Endothelial cell of umbilical vein (primary cell): ENCODE results near the gene ZNF43. TPM values are rescaled to one million over a fixed set of nuclear protein-coding genes. Genes with fewer than 3 reads are reported as not detected.
"Not testable (repeated sequence)": the region's sequence is repeated elsewhere in the genome, so short reads cannot be mapped to it uniquely, and the experiment has no call there.

Source experiments
- BruUV-seq: library from RNA; stranded (reverse); fragments of 400-500 nt; replicated peaks from 2 replicates; lab custom pipeline; 2021; lab: Mats Ljungman, UMichigan
- CTCF ChIA-PET: fragments of 300-600, 350-600 bp; sonication (Branson Sonifier 250); formaldehyde crosslinking; loops from one replicate; lab custom pipeline; 2021; ENCODE audit warnings: antibody characterized with exemption, inconsistent platforms; lab: Charles Lee
- POLR2A ChIA-PET: fragments of 300-600, 350-600 bp; sonication (Branson Sonifier 250); formaldehyde crosslinking; loops from one replicate; lab custom pipeline; 2021; ENCODE audit warnings: antibody characterized with exemption, inconsistent platforms; lab: Charles Lee
- DNase-seq: peaks from one replicate; pipeline ENCODE4 v3.0.0-alpha.2; 2011; ENCODE audit warnings: low read depth, low spot score
- FAIRE-seq: peaks from 2 replicates; lab custom pipeline; 2011; peaks lifted over from hg19 to GRCh38; lab: Jason Lieb, UNC
- H2AFZ ChIP-seq: 2 replicates; pipeline ENCODE4 v1.6.0; 2012; ENCODE audit warnings: low read depth, low read length, control low read depth, inconsistent platforms
- H3K27ac ChIP-seq: 2 replicates; pipeline ENCODE4 v1.5.1; 2011; ENCODE audit warnings: low read depth, mild to moderate bottlenecking, control low read depth, low read length, moderate library complexity; ENCODE audit not compliant: insufficient read depth
- H3K27me3 ChIP-seq, 2 experiments: 2 replicates each; pipeline versions ENCODE4 v1.6.0 to v1.6.1; 2011; ENCODE audit warnings: low read length in 2 of 2, mixed read lengths in 1 of 2; ENCODE audit not compliant: control insufficient read depth in 2 of 2, insufficient read depth in 2 of 2
- H3K36me3 ChIP-seq, 2 experiments: 2 replicates in 1 of 2; 3 replicates in 1 of 2; pipeline ENCODE4 v1.5.1; 2011; ENCODE audit warnings: low read length in 2 of 2, mild to moderate bottlenecking in 1 of 2, moderate library complexity in 1 of 2; ENCODE audit not compliant: control insufficient read depth in 2 of 2, insufficient read depth in 2 of 2; ENCODE audit errors: extremely low read depth in 1 of 2
- H3K4me1 ChIP-seq: 3 replicates; pipeline ENCODE4 v1.5.1; 2011; ENCODE audit warnings: mild to moderate bottlenecking, low read length; ENCODE audit not compliant: control insufficient read depth, insufficient read depth; ENCODE audit errors: extremely low read depth
- H3K4me2 ChIP-seq: 2 replicates; pipeline ENCODE4 v1.6.1; 2011; ENCODE audit warnings: low read length, control low read depth, mixed read lengths; ENCODE audit not compliant: insufficient read depth
- H3K4me3 ChIP-seq, 3 experiments: fragments of 200-600 bp in 1 of 3; sonication (generic), shearing (Covaris generic) in 1 of 3; replicated peaks in 1 of 3; 2 replicates each; pipeline ENCODE4 v1.5.1; 2011 to 2016; ENCODE audit warnings: control low read depth in 3 of 3, low read length in 3 of 3, mild to moderate bottlenecking in 2 of 3, inconsistent platforms in 1 of 3, low read depth in 1 of 3, moderate library complexity in 1 of 3; ENCODE audit not compliant: insufficient read depth in 1 of 3
- H3K79me2 ChIP-seq: 2 replicates; pipeline ENCODE4 v1.6.0; 2012; ENCODE audit warnings: low read length, inconsistent platforms; ENCODE audit not compliant: control insufficient read depth, insufficient read depth
- H3K9ac ChIP-seq: replicated peaks from 2 replicates; pipeline ENCODE3; 2011; ENCODE audit warnings: low read length, control low read depth; ENCODE audit not compliant: insufficient read depth; ENCODE audit errors: extremely low read depth
- H3K9me1 ChIP-seq: replicated peaks from 3 replicates; pipeline ENCODE4 v1.6.0; 2011; ENCODE audit warnings: mild to moderate bottlenecking, low read length; ENCODE audit not compliant: control insufficient read depth, insufficient read depth; ENCODE audit errors: extremely low read depth
- H3K9me3 ChIP-seq: replicated peaks from 2 replicates; pipeline ENCODE4 v1.5.1; 2012; ENCODE audit warnings: low read length, inconsistent platforms; ENCODE audit not compliant: control insufficient read depth, insufficient read depth
- H4K20me1 ChIP-seq: replicated peaks from 2 replicates; pipeline ENCODE3; 2011; ENCODE audit warnings: mild to moderate bottlenecking, low read length; ENCODE audit not compliant: control insufficient read depth, insufficient read depth; ENCODE audit errors: extremely low read depth
- EZH2 ChIP-seq: IDR thresholded peaks from 2 replicates; pipeline ENCODE4 v1.6.1; 2012; ENCODE audit warnings: borderline replicate concordance, low read depth, mild to moderate bottlenecking, moderate library complexity, low read length, inconsistent platforms; ENCODE audit not compliant: severe bottlenecking
- FOS ChIP-seq: IDR thresholded peaks from 2 replicates; pipeline ENCODE4 v1.6.1; 2011; ENCODE audit warnings: mild to moderate bottlenecking, low read length, moderate library complexity, borderline replicate concordance; ENCODE audit not compliant: insufficient read depth
- GATA2 ChIP-seq: IDR thresholded peaks from 2 replicates; pipeline ENCODE4 v1.7.0; 2011; ENCODE audit warnings: low read depth, mild to moderate bottlenecking, moderate library complexity, mixed read lengths, low read length; ENCODE audit not compliant: insufficient read length, insufficient read depth
- JUN ChIP-seq: IDR thresholded peaks from 2 replicates; pipeline ENCODE4 v1.6.1; 2011; ENCODE audit warnings: borderline replicate concordance, low read depth; ENCODE audit not compliant: insufficient read length, insufficient read depth
- MYC ChIP-seq: IDR thresholded peaks from one replicate; pipeline ENCODE4 v1.6.1; 2011; ENCODE audit warnings: mild to moderate bottlenecking, low read depth, low read length
- POLR2A ChIP-seq: IDR thresholded peaks from 2 replicates; pipeline ENCODE4 v1.6.1; 2012; ENCODE audit warnings: low read depth, mild to moderate bottlenecking, control low read depth, low read length
- POLR2AphosphoS5 ChIP-seq: IDR thresholded peaks from 2 replicates; pipeline ENCODE4 v1.6.1; 2012; ENCODE audit warnings: low read depth, mild to moderate bottlenecking, control low read depth, low read length, moderate library complexity; ENCODE audit not compliant: insufficient read depth
- dilution Hi-C: fragments of 300-500 bp; cut with MboI; formaldehyde crosslinking; loops from one replicate; pipeline ENCODE4 v1.15.0; 2019; ENCODE audit warnings: low sequenced_read_pairs; ENCODE audit not compliant: extremely low pct_ligation_motif_present
- intact Hi-C: fragments of 100-400 bp; cut with micrococcal nuclease; formaldehyde crosslinking; loops from one replicate; pipeline ENCODE4 v1.10.0; 2022
- polyA plus RNA-seq, 4 experiments: library from polyadenylated mRNA; depleted of rRNA in 3 of 4; stranded (reverse) in 3 of 4; unstranded in 1 of 4; fragments of >200 nt; gene quantifications; 2 replicates each; pipeline versions ENCODE4 v1.2.1 to v1.2.3, GENCODE V29; 2011 to 2012; ENCODE audit warnings: missing spikeins in 1 of 4
- total RNA-seq: library from RNA; stranded (reverse); gene quantifications from 2 replicates; pipeline ENCODE4 v1.2.3, GENCODE V29; 2021
- TF ChIP-seq, protein P1 (sequence below): IDR thresholded peaks from 2 replicates; pipeline ENCODE4 v1.6.1; 2011; ENCODE audit not compliant: insufficient read depth, insufficient read length
- TF ChIP-seq, protein P2 (sequence below), 2 donors: IDR thresholded peaks; 1 replicate in 1 of 2; 2 replicates in 1 of 2; pipeline ENCODE4 v1.5.1; 2011; ENCODE audit warnings: low read length in 2 of 2, mild to moderate bottlenecking in 2 of 2, moderate library complexity in 2 of 2, control low read depth in 1 of 2, inconsistent platforms in 1 of 2, low read depth in 1 of 2; ENCODE audit not compliant: insufficient read depth in 1 of 2; ENCODE audit errors: extremely low read depth in 1 of 2

The ZNF43 gene
- total and polyA plus RNA-seq, 2 donors (not counting 3 experiments of a cell fraction or from before 2014, with no cell fraction given), result 6.4 to 21.1 TPM

DNA sequence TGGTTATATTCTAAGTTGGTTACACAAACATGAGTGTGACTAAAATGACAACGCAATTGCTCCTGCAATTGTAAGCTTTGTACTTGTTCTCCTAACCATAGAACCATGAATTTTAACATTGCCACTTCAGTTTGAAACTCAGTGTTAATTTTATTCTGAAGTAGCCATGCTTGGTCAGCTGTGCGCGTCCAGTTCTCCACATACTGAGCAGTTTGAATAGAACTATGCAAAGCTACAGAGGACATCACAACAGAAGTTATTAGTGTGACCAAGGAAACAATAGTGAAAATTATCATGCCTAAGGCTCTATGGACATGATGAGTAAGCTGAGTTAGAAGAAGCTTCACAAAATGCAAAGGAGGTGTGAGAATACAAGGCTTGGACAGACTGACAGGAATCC is 49.0 kb downstream of the ZNF43 start:
- no peaks in the 10 kb centered on the region for H3K9me1 ChIP-seq
- FAIRE-seq (no peak), DNase-seq (no peak)
- H3K27ac ChIP-seq, result no peak overlapping the region
- H4K20me1 ChIP-seq, result no peaks in the 10 kb centered on the region
- H3K79me2 ChIP-seq, result no peaks in the 10 kb centered on the region
- no peaks in the 10 kb centered on the region for H3K36me3 ChIP-seq
- CTCF ChIA-PET, result no interaction called here
- TF ChIP-seq JUN (no peak), EZH2 (no peak), POLR2A (no peak), MYC (no peak), GATA2 (no peak), FOS (no peak), POLR2AphosphoS5 (no peak)
- TF ChIP-seq, protein P1, sequence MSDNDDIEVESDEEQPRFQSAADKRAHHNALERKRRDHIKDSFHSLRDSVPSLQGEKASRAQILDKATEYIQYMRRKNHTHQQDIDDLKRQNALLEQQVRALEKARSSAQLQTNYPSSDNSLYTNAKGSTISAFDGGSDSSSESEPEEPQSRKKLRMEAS, result no peak
- TF ChIP-seq, protein P2, sequence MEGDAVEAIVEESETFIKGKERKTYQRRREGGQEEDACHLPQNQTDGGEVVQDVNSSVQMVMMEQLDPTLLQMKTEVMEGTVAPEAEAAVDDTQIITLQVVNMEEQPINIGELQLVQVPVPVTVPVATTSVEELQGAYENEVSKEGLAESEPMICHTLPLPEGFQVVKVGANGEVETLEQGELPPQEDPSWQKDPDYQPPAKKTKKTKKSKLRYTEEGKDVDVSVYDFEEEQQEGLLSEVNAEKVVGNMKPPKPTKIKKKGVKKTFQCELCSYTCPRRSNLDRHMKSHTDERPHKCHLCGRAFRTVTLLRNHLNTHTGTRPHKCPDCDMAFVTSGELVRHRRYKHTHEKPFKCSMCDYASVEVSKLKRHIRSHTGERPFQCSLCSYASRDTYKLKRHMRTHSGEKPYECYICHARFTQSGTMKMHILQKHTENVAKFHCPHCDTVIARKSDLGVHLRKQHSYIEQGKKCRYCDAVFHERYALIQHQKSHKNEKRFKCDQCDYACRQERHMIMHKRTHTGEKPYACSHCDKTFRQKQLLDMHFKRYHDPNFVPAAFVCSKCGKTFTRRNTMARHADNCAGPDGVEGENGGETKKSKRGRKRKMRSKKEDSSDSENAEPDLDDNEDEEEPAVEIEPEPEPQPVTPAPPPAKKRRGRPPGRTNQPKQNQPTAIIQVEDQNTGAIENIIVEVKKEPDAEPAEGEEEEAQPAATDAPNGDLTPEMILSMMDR (IDR thresholded peaks at IDR 0.05; ENCODE audit: extremely low read depth in 1 of 2, insufficient read depth in 1 of 2, low read depth in 1 of 2, low read length in 2 of 2), result no peak
- H3K4me3 ChIP-seq, result no peak overlapping the region
- H2AFZ ChIP-seq, result no peak overlapping the region
- H3K4me2 ChIP-seq, result no peak overlapping the region
- intact Hi-C loops, result no loop called here
- H3K27me3 ChIP-seq, result no peaks in the 10 kb centered on the region
- H3K9ac ChIP-seq, result no peak overlapping the region
- dilution Hi-C loops, result no loop called here
- BruUV-seq, result no TSS peak
- peaks cover 2% of the 10 kb centered on the region for H3K9me3 ChIP-seq
- H3K4me1 ChIP-seq, result no peaks in the 10 kb centered on the region
- POLR2A ChIA-PET, result no interaction called here

DNA sequence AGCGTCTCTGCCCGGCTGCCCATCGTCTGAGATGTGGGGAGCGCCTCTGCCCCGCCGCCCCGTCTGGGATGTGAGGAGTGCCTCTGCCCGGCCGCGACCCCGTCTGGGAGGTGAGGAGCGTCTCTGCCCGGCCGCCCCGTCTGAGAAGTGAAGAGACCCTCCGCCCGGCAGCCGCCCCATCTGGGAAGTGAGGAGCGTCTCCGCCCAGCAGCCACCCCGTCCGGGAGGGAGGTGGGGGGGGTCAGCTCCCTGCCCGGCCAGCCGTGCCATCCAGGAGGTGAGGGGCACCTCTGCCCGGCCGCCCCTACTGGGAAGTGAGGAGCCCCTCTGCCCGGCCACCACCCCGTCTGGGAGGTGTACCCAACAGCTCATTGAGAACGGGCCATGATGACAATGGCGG is 60.2 kb downstream of the ZNF43 start:
- CTCF ChIA-PET, H3K9me3 ChIP-seq, H3K4me1 ChIP-seq, H3K9me1 ChIP-seq, H3K36me3 ChIP-seq, intact Hi-C loops, H3K9ac ChIP-seq, H3K79me2 ChIP-seq, H4K20me1 ChIP-seq, dilution Hi-C loops, H3K27ac ChIP-seq, DNase-seq, POLR2A ChIA-PET, BruUV-seq, FAIRE-seq, H3K4me3 ChIP-seq, H3K4me2 ChIP-seq, H2AFZ ChIP-seq, H3K27me3 ChIP-seq: not testable (repeated sequence)
